Activated T-cell treated with anti-CD3 and anti-CD28 coated beads, Interleukin-2, amount 50 U/mL, for 72 hours (primary cell): ENCODE data around the gene ALDH4A1. TPM values are rescaled to one million over a fixed set of nuclear protein-coding genes. Genes with fewer than 3 reads are reported as not detected.

Experiments used
- ATAC-seq, 2 donors: fragments of 150-1000 bp; cut with Tn5 transposase; replicated peaks in 1 of 2; 2 replicates each; pipeline ENCODE4 v1.10.0; 2021; ENCODE audit warnings: moderate library complexity in 2 of 2, mild to moderate bottlenecking in 1 of 2
- DNase-seq, 2 donors: peaks; one replicate each; pipeline ENCODE4 v3.0.0; 2021 to 2022; ENCODE audit warnings: mixed read lengths in 1 of 2
- H3K27ac Mint-ChIP-seq: one replicate; pipeline ENCODE4 v1.8.0; 2022; ENCODE audit warnings: mild to moderate bottlenecking, moderate library complexity, mixed read lengths
- H3K27me3 Mint-ChIP-seq: one replicate; pipeline ENCODE4 v1.8.0; 2022; ENCODE audit warnings: low read depth, mixed read lengths
- H3K36me3 Mint-ChIP-seq, 2 donors: one replicate each; pipeline ENCODE4 v1.8.0; 2022; ENCODE audit warnings: mixed read lengths in 2 of 2, mild to moderate bottlenecking in 1 of 2; ENCODE audit not compliant: insufficient read depth in 2 of 2
- H3K4me1 Mint-ChIP-seq: one replicate; pipeline ENCODE4 v1.8.0; 2022; ENCODE audit warnings: low read depth, mixed read lengths
- H3K4me3 Mint-ChIP-seq, 2 donors: one replicate each; pipeline ENCODE4 v1.8.0; 2022; ENCODE audit warnings: mild to moderate bottlenecking in 2 of 2, mixed read lengths in 2 of 2, moderate library complexity in 2 of 2
- H3K9me3 Mint-ChIP-seq, 2 donors: one replicate each; pipeline ENCODE4 v1.8.0; 2022; ENCODE audit warnings: mixed read lengths in 2 of 2
- total RNA-seq, 2 donors: library from RNA; stranded (reverse); gene quantifications; one replicate each; pipeline ENCODE4 v1.2.3, GENCODE V29; 2022

The ALDH4A1 gene
- total RNA-seq, 2 donors from 2014 or later = 8.1 to 13.1 TPM

DNA sequence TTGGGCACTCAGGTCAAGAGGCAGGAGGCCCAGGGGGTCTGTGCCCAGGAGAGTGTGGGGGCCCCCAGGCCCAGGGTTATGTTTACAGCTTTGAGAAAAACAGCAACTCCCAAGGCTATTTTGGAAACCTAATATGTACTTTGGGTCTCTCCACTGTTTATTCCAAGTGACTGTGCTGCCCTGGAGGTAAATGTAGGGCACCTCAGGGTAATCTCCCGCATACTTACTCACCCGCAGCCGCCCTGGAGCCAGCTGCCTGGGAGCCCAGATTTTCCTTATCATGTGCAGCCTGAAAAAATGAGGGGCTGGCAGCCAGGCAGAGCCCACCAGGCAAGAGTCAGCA is 34.1 kb upstream of the ALDH4A1 start:
- no peak for ATAC-seq
- Mint-ChIP-seq H3K4me3 (no peak overlapping the region), H3K4me1 (peaks cover 84% of the 10 kb centered on the region), H3K36me3 (peaks cover 0 to 1% of the 10 kb centered on the region in 2 donors), H3K9me3 (no peaks in the 10 kb centered on the region), H3K27me3 (no peaks in the 10 kb centered on the region), H3K27ac (no peak overlapping the region)
- no peak for DNase-seq

DNA sequence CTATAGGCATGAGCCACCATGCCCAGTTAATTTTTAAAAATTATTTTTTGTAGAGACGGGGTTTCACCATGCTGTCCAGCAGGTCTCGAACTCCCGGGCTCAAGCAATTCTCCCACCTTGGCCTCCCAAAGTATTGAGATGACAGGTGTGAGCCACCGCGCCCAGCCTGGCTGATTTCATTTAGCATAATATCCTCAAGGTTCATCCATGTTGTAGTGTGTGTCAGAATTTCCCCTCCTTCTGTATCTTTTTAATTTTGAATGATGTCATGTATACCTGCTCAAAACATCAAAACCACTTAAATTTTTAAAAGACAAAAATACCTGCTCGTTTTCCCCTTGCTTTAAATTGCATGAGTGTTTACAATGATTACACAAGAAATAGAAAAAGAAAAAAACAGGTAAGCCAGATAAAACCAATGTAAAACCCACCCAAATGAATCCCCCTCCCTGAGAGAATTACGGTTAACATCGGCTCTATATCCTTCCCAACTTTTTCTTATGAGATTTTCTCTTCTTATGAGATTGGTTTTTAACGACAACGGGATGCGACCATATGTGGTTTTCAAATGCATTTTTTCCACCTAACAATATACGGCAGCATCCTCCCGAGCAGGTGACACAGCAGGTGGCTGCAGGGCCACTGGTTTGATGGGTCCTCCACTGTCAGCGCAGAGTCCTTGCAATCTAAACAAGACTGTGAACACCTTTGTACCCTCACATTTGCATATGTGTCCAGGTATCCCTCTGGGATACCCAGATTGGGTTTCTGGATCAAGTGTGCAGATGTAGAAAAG is 32.0 kb upstream of the ALDH4A1 start:
- ATAC-seq (peak; percentile 39 to 56), DNase-seq (no peak)
- H3K9me3 Mint-ChIP-seq = no peaks in the 10 kb centered on the region
- peaks cover 0 to 2% of the 10 kb centered on the region in 2 donors for H3K36me3 Mint-ChIP-seq
- peaks cover 84% of the 10 kb centered on the region for H3K4me1 Mint-ChIP-seq
- H3K27me3 Mint-ChIP-seq = no peaks in the 10 kb centered on the region
- peak overlapping the region; percentile 31 to 47 for H3K4me3 Mint-ChIP-seq
- H3K27ac Mint-ChIP-seq = peak overlapping the region; percentile 64

DNA sequence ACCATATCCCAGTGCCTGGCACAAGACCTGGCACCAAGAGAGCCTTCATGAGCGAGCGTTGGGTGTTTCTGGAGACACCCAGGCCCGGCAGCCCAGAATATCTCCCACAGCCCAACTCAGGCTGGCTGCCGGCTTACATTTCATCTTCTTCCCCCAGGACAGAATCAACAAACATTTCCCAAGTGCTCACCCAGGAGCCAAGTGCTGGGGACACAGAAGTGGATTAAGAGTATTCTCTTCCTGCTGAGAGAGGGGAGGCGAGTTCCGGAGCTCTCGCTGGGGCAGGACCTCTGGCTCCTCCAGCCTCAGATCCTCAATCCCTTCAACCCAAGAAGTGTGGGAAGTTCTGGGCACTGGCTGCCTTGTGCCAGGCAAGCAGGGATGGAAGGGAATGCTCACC is 30.5 kb upstream of the ALDH4A1 start:
- no peak overlapping the region for H3K4me3 Mint-ChIP-seq
- peaks cover 0 to 2% of the 10 kb centered on the region in 2 donors for H3K36me3 Mint-ChIP-seq
- no peaks in the 10 kb centered on the region for H3K27me3 Mint-ChIP-seq
- H3K4me1 Mint-ChIP-seq = peaks cover 93% of the 10 kb centered on the region
- no peaks in the 10 kb centered on the region for H3K9me3 Mint-ChIP-seq
- no peak overlapping the region for H3K27ac Mint-ChIP-seq
- no peak for DNase-seq
- no peak for ATAC-seq

DNA sequence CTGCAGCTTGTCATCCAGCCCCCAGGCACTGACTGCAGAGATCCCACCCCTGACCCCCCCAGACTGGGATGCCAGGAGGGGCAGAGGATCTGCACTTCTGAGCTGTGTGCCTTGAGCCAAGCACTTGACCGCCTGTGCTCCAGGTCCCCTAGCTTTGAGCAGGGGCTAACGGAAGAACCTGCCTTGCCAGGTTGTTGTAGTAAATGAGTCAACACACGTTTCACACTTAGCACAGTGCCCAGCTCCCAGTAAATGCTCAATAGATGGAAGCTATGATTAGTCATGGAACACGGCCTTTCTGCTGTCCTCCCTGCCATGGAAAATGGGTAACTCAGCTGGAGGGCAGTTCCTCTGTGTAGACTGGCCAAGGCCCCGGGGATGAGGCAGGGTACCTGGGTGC is 30.0 kb upstream of the ALDH4A1 start:
- H3K9me3 Mint-ChIP-seq = no peaks in the 10 kb centered on the region
- peaks cover 0 to 2% of the 10 kb centered on the region in 2 donors for H3K36me3 Mint-ChIP-seq
- H3K27me3 Mint-ChIP-seq = no peaks in the 10 kb centered on the region
- no peak overlapping the region for H3K27ac Mint-ChIP-seq
- H3K4me3 Mint-ChIP-seq = no peak overlapping the region
- ATAC-seq = no peak
- DNase-seq = no peak
- peaks cover 96% of the 10 kb centered on the region for H3K4me1 Mint-ChIP-seq

DNA sequence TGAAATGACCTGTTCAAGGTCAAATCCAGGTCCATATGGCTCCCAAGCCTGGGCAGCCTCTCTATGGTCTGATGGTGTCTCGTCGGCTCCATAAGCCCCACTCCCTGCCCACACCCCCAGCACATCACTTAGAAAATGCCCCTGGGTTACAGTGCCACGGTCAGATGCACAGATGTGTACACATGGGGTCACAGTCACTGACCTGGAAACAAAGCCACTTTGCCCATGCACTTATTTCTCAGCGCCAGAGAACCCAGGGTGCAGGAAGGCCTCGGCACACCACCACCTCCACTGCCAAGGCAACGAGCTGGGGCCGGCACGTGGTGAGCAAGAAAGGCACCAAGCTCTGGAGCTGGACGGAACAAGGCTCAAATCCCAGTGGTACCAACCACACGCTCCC is 29.4 kb upstream of the ALDH4A1 start:
- Mint-ChIP-seq H3K27me3 (no peaks in the 10 kb centered on the region), H3K4me1 (peaks cover 97% of the 10 kb centered on the region), H3K9me3 (no peaks in the 10 kb centered on the region), H3K36me3 (peaks cover 0 to 2% of the 10 kb centered on the region in 2 donors), H3K4me3 (peak overlapping the region; percentile 17 to 35), H3K27ac (peak overlapping the region; percentile 61)
- no peak for ATAC-seq
- DNase-seq = no peak

DNA sequence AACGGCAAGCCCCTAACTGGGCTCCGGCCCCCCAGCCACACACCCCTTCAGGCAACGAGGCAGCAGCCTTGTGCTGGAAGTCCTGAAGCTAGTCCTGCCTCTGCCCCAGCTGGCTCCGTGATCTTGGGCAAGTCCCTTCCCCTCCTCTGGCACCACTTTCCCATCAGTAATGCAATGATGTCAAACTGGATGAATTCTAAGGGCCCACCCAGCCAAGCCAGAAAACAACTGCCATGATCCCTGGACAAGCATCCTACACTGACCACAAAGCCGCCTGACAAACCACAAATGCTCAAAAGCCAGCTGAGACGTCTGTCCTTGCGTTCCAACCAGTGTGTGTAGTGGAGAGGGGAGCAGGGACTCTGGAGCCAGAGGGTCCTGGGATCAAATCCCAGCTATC is 27.3 kb upstream of the ALDH4A1 start:
- Mint-ChIP-seq H3K27ac (peak overlapping the region; percentile 25), H3K27me3 (no peaks in the 10 kb centered on the region), H3K4me3 (peak overlapping the region in 1 of 2 donors; percentile 4), H3K36me3 (peaks cover 4 to 7% of the 10 kb centered on the region in 2 donors), H3K9me3 (peaks cover 1 to 2% of the 10 kb centered on the region in 2 donors), H3K4me1 (peaks cover 90% of the 10 kb centered on the region)
- no peak for DNase-seq
- ATAC-seq = no peak

DNA sequence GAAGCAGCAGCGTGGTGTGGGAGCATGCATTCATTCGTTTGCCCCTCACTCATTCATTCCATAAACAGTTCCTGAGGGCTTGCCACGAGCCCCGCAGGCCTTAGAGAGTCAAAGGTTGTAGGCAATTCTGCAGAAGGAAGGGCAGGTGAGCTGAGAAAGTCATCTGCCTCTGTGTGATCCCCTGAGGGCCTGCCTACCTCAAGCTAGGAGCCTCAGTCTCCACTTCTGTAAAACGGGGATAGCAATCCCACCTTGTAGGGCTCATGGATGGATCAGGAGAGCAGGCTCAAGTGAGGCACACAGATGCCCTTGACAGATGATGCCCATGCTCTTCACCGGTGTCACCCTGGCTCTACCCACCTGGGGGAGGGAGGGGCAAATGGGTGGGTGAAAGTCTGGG is 26.6 kb upstream of the ALDH4A1 start:
- Mint-ChIP-seq H3K9me3 (peaks cover 1 to 2% of the 10 kb centered on the region in 2 donors), H3K36me3 (peaks cover 4 to 7% of the 10 kb centered on the region in 2 donors), H3K4me1 (peaks cover 91% of the 10 kb centered on the region), H3K4me3 (peak overlapping the region; percentile 82 to 94), H3K27me3 (no peaks in the 10 kb centered on the region), H3K27ac (peak overlapping the region; percentile 73)
- no peak for DNase-seq
- ATAC-seq = no peak

DNA sequence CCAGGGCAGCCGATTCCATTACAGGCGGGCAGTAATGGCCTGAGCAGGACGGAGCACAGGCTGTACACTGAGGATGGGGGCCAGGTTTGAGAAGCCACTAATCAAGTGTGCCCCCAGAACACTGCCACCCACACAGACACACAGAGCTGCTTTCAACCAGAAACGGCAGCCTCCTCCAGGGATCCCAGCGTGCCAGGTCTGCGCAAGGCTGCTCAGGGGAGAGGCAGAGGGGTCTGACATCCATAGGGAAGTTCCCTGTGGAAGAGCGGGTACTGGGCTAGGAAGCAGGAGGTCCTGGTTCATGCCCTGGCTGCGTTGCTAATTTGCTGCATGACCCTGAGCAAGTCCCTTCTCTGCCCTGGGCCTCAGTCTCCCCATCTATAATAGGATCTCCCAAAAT is 26.1 kb upstream of the ALDH4A1 start:
- DNase-seq = no peak
- no peak for ATAC-seq
- H3K4me1 Mint-ChIP-seq = peaks cover 91% of the 10 kb centered on the region

DNA sequence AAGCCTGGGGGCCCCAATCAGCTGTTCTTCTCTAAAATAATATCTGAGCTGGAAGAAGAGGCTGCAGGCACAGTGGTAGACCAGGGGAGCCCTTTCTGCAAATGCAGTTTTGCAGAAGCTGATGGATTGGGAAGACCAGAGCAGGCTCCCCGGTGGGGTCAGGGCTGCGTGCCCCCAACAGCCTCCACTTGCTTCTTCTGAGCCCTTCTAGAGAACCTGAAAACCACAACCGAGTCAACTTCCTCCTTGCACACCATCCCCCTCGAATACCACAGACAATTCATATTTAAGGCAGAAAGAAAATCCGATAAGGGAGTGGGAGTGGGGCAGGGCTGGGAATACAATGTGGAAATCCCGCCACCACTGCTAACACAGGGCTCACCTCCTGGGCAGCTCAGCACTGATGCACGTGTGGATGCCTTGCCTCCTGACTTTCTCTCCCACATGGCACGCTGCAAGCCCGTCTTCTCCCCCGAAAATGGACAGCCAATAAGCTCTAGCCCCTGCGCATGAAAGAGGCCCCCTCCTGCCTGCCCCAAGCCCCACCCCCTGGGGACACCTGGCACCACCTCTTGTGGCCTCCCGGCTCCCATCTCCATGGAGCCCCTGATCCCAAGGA is 25.4 kb upstream of the ALDH4A1 start:
- peaks cover 91% of the 10 kb centered on the region for H3K4me1 Mint-ChIP-seq
- peak overlapping the region; percentile 97 for H3K27ac Mint-ChIP-seq
- peaks cover 1 to 2% of the 10 kb centered on the region in 2 donors for H3K9me3 Mint-ChIP-seq
- peak overlapping the region; percentile 82 to 94 for H3K4me3 Mint-ChIP-seq
- peaks cover 4 to 7% of the 10 kb centered on the region in 2 donors for H3K36me3 Mint-ChIP-seq
- peak; percentile 54 to 60 for DNase-seq
- ATAC-seq = peak; percentile 53 to 55
- H3K27me3 Mint-ChIP-seq = no peaks in the 10 kb centered on the region

More for the DNA sequence above, 26.1 kb upstream of the ALDH4A1 start:
- no peaks in the 10 kb centered on the region for H3K27me3 Mint-ChIP-seq
- peaks cover 4 to 7% of the 10 kb centered on the region in 2 donors for H3K36me3 Mint-ChIP-seq
- peak overlapping the region; percentile 82 to 94 for H3K4me3 Mint-ChIP-seq
- H3K9me3 Mint-ChIP-seq = peaks cover 1 to 2% of the 10 kb centered on the region in 2 donors
- H3K27ac Mint-ChIP-seq = peak overlapping the region; percentile 97

DNA sequence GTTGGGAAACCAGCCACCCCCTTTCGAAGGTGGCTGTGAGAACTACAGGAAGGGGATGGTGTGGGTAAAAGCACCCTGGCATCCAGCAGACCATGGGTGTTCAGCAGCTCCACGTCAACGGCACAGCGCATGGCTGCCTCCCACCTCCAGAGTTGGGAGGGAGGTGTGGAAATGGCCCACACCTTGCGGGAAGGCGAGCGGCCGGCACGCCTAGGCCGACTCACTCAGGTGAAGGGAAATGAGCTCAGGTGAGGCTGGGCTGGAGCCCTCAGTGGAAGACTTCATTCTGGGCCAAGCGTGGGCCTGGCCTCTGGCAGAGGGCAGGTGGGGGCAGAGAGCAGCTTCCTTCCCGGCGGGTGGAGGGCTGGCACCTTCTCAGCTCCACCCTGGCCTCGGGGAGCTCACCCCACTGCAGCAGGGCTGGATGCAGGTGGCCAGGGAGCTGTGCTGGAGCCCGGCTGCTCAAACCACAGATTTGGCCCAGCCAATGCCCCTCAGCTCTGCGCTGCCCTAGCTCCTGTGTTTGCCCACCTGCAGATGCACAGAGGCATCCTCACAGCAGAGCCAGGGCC is 24.8 kb upstream of the ALDH4A1 start:
- peaks cover 4 to 7% of the 10 kb centered on the region in 2 donors for H3K36me3 Mint-ChIP-seq
- H3K4me3 Mint-ChIP-seq = peak overlapping the region; percentile 82 to 94
- ATAC-seq (peak; percentile 55 to 59), DNase-seq (peak in 1 of 2 donors; percentile 58)
- peaks cover 1 to 2% of the 10 kb centered on the region in 2 donors for H3K9me3 Mint-ChIP-seq
- peak overlapping the region; percentile 97 for H3K27ac Mint-ChIP-seq
- no peaks in the 10 kb centered on the region for H3K27me3 Mint-ChIP-seq
- H3K4me1 Mint-ChIP-seq = peaks cover 86% of the 10 kb centered on the region

DNA sequence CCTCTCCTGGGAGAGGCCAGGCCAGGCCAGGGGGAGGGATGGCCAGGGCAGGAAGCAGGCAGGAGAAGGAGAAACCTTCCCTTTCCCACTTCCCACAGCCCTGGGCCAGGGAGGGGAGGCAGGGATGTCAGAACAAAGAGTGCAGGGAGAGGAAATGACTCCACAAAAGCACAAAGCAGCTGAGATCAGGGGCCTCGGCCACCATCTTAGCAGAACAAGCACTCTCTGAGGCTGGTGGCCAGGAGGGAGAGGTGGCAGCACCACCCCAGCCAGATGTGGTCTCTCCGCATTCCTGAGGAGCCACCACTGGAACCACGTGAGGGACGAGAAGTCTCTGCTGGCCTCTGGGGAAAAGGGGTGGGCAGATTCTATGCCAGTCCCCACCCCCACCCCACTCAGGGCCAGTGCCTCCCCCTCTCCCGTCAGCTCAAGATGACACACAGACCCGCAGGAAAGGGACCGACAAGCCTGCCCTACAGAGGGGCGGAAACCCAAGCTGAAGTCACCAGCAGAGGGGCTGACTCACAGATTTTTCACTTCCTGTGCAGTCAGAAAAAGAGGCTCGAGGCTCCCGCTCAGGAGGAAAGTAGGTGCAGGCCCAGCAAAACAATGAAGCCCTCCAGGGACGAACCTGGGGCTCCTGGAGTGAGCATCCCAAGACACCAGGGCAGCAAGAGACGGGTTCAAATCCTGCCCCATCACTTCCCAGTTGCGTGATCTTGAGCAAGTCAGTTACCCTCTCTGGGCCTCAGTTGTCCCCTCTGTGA is 24.1 kb upstream of the ALDH4A1 start:
- Mint-ChIP-seq H3K36me3 (peaks cover 4 to 6% of the 10 kb centered on the region in 2 donors), H3K27me3 (no peaks in the 10 kb centered on the region), H3K9me3 (peaks cover 1 to 2% of the 10 kb centered on the region in 2 donors), H3K27ac (peak overlapping the region; percentile 97), H3K4me3 (peak overlapping the region; percentile 82 to 94), H3K4me1 (peaks cover 79% of the 10 kb centered on the region)
- ATAC-seq = peak; percentile 87 to 88
- peak; percentile 86 to 93 for DNase-seq

DNA sequence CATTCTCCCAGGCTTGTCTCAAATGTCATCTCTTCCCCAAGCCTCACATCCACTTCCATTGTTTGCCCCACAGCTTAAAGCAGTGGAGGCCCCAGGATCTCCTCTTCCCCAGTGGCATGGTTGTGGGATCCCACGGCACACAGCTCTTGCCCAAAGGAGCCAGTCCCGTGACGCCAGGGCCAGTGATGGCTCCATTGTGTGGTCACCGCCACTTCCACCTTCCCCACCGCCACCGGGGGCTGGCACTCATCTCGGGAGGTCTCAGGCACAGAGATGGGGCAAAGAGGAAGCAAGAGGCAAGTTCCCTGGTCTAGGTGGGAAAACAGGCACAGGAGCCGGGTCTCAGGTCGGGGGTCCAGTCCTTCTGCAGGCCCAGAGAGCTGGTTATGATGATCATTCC is 22.9 kb upstream of the ALDH4A1 start:
- ATAC-seq (no peak), DNase-seq (no peak)
- Mint-ChIP-seq H3K4me1 (peaks cover 67% of the 10 kb centered on the region), H3K27ac (peak overlapping the region; percentile 57), H3K27me3 (no peaks in the 10 kb centered on the region), H3K4me3 (peak overlapping the region; percentile 50 to 55), H3K9me3 (peaks cover 1 to 2% of the 10 kb centered on the region in 2 donors), H3K36me3 (peaks cover 4 to 5% of the 10 kb centered on the region in 2 donors)
